M059J (cell line): ENCODE results near the gene NPAS3. TPM values are rescaled to one million over a fixed set of nuclear protein-coding genes. Genes with fewer than 3 reads are reported as not detected.
A peak's percentile ranks its signal among the peaks of the same experiment; 100 is the strongest.

ENCODE experiments used
- DNase-seq: peaks from one replicate; pipeline ENCODE4 v3.0.0-alpha.2; 2012; ENCODE audit warnings: low read depth
- total RNA-seq: library from RNA; depleted of rRNA; stranded (reverse); fragments of >200 nt; shearing (Covaris generic); gene quantifications from 2 replicates; pipeline ENCODE4 v1.2.3, GENCODE V29; 2014

The NPAS3 gene
- total RNA-seq, 1 experiment from 2014 or later: 2.7 TPM

- peak; percentile 67 for DNase-seq
Measured at GRCh38 chr14:33742166-33742565, 803.5 kb downstream of the NPAS3 start.

- DNase-seq: no peak
Measured at GRCh38 chr14:33745163-33745562, 806.5 kb downstream of the NPAS3 start.

- no peak for DNase-seq
Measured at GRCh38 chr14:33747749-33748148, 809.1 kb downstream of the NPAS3 start.

- peak; percentile 85 for DNase-seq
Measured at GRCh38 chr14:33754261-33754660, 815.6 kb downstream of the NPAS3 start.

GRCh38 chr14:33755358-33755757, 816.7 kb downstream of the NPAS3 start:
- peak; percentile 27 for DNase-seq

GRCh38 chr14:33756833-33757232, 818.2 kb downstream of the NPAS3 start:
- no peak for DNase-seq

- DNase-seq: no peak
Measured at GRCh38 chr14:33758547-33758946, 819.9 kb downstream of the NPAS3 start.

GRCh38 chr14:33762161-33762851, 823.6 kb downstream of the NPAS3 start:
- peak; percentile 35 for DNase-seq

GRCh38 chr14:33764876-33765650, 826.4 kb downstream of the NPAS3 start:
- peak; percentile 46 for DNase-seq

- DNase-seq: no peak
Measured at GRCh38 chr14:33767586-33768457, 829.1 kb downstream of the NPAS3 start.

- no peak for DNase-seq
Measured at GRCh38 chr14:33768458-33768830, 829.8 kb downstream of the NPAS3 start.

GRCh38 chr14:33773205-33774030, 834.7 kb downstream of the NPAS3 start:
- DNase-seq: no peak

GRCh38 chr14:33774161-33774560, 835.5 kb downstream of the NPAS3 start:
- DNase-seq: no peak

GRCh38 chr14:33774723-33775470, 836.2 kb downstream of the NPAS3 start:
- DNase-seq: peak; percentile 62

GRCh38 chr14:33776871-33777270, 838.2 kb downstream of the NPAS3 start:
- peak; percentile 46 for DNase-seq

- peak; percentile 96 for DNase-seq
Measured at GRCh38 chr14:33777681-33778080, 839.0 kb downstream of the NPAS3 start.

GRCh38 chr14:33780035-33780434, 841.4 kb downstream of the NPAS3 start:
- no peak for DNase-seq

- DNase-seq: peak; percentile 91
Measured at GRCh38 chr14:33781236-33781635, 842.6 kb downstream of the NPAS3 start.

GRCh38 chr14:33782923-33783322, 844.2 kb downstream of the NPAS3 start:
- no peak for DNase-seq

- DNase-seq: no peak
Measured at GRCh38 chr14:33786091-33786825, 847.6 kb downstream of the NPAS3 start.
